Hematopoietic multipotent progenitor cell (in vitro differentiated cells): Measurements from ENCODE around the gene TDRKH. TPM values are rescaled to one million over a fixed set of nuclear protein-coding genes. Genes with fewer than 3 reads are reported as not detected.
"Not testable (repeated sequence)": the region's sequence is repeated elsewhere in the genome, so short reads cannot be mapped to it uniquely, and the experiment has no call there.

Experiments used
- DNase-seq, 3 donors: peaks; one replicate each; pipeline ENCODE4 v3.0.0-alpha.2; 2011 to 2015; ENCODE audit warnings: low read depth in 2 of 3, low spot score in 2 of 3
- total RNA-seq: library from RNA; depleted of rRNA; stranded (reverse); fragments of >200 nt; gene quantifications from one replicate; pipeline ENCODE4 v1.2.3, GENCODE V29; 2012

Gene TDRKH
- total RNA-seq, 1 donor, result 3.5 TPM

DNA sequence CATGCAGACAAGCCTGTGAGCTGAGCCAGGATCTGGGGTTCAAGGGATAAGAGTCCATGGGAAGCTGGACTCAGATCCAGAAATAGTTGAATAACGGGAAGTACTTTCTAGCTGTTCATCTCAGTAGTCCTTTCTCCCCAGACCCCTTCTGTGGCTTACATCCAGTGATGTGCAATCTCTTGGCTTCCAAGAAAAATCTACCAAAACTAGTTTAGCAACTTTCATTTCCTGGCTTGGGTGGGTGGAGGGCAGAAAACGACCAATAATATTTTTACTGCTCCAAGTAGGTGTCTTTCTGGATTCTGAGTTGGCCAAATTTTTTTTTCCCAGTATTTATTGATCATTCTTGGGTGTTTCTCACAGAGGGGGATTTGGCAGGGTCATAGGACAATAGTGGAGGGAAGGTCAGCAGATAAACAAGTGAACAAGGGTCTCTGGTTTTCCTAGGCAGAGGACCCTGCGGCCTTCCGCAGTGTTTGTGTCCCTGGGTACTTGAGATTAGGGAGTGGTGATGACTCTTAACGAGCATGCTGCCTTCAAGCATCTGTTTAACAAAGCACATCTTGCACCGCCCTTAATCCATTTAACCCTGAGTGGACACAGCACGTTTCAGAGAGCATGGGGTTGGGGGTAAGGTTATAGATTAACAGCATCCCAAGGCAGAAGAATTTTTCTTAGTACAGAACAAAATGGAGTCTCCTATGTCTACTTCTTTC lies 21.8 kb downstream of the TDRKH start:
- not testable (repeated sequence) for DNase-seq

DNA sequence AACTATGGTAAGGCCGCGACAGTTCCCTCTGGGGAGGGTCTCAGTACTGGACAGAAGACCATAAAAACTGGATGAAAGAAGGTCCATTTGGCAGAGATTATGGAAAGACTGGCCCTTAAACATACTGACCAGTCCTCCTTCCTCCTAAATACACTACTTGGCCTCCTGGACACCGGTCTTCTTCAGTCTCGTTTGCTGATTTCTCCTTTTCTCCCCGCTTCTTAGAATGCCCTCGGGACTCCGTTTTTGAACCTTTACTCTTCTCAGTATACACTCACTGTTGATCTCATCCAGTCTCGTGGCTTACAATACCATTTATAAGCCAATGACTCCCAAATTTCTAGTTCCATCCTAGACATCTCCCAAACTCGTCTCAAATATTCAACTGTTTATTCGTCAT lies 26.3 kb downstream of the TDRKH start:
- DNase-seq, result peak in 1 of 3 donors; percentile 8

- peak; percentile 62 to 83 (median 78) for DNase-seq
Measured at GRCh38 chr1:151762941-151763921, 27.1 kb downstream of the TDRKH start, which contains the start of gene MRPL9. Gene MRPL9 (minus strand): TSS chr1:151763496. CDS start chr1:151763479, 17 bp downstream.

- DNase-seq, result no peak
Measured at GRCh38 chr1:151760597-151761385, 29.5 kb downstream of the TDRKH start.

- DNase-seq, result no peak
Measured at GRCh38 chr1:151759241-151759640, 31.1 kb downstream of the TDRKH start.

DNA sequence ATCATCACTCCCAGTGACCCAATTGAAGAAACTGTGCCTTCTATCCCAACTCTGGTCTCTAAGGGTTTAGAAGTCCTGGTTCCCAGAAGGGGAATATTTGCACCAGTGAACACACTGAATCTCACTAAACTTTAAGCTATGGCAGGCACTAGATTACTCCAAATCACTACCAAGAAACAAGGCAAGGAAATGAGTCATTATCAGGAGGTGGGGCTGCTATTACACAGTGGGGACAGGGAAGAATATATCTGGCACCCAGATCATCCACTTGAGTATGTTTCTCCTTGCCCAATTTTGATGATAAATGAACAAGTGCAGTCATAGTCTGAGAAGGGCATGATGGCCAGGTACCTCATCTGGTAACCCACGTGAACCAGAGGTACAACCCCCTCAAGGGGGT lies 34.0 kb downstream of the TDRKH start:
- DNase-seq, result no peak

DNA sequence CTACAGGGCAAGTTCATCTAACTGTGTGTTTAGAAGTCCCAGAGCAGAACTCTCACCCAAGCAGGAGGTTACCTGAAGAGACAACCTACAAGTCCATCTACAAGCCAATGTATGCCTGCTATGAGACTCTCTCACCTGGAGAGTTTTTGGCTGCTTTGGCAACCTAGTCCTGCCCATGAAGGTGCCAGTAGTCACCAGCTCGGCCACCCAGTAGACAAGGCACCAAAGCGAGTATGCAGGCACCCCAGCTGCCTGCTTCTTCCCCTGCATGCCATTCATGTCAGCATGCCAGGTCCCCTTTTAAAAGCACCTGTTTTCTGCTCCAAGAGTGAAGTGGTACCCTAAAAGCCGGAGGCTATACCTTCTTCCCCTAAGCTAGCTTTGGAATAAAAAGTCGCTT lies 48.8 kb downstream of the TDRKH start:
- no peak for DNase-seq

GRCh38 chr1:151739590-151740355 lies 50.5 kb downstream of the TDRKH start:
- no peak for DNase-seq

- DNase-seq, result no peak
Measured at GRCh38 chr1:151737479-151737878, 52.8 kb downstream of the TDRKH start.

- no peak for DNase-seq
Measured at GRCh38 chr1:151737026-151737425, 53.3 kb downstream of the TDRKH start.

DNA sequence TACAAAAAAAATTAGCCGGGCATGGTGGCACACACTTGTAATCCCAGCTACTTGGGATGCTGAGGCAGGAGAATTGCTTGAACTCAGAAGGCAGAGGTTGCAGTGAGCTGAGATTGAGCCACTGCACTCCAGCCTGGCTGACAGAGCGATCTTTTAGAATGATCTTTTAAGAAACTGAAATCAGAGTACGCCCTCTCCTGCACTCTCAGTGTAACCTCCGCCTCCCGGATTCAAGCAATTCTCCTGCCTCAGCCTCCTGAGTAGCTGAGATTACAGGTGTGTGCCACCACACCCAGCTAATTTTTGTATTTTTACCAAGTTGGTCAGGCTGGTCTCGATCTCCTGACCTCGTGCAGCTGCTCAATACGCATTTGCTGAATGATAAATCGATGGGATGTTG lies 56.3 kb downstream of the TDRKH start:
- DNase-seq, result not testable (repeated sequence)

GRCh38 chr1:151733126-151733525 lies 57.2 kb downstream of the TDRKH start:
- DNase-seq, result no peak

GRCh38 chr1:151729966-151730291 lies 60.4 kb downstream of the TDRKH start:
- no peak for DNase-seq

DNA sequence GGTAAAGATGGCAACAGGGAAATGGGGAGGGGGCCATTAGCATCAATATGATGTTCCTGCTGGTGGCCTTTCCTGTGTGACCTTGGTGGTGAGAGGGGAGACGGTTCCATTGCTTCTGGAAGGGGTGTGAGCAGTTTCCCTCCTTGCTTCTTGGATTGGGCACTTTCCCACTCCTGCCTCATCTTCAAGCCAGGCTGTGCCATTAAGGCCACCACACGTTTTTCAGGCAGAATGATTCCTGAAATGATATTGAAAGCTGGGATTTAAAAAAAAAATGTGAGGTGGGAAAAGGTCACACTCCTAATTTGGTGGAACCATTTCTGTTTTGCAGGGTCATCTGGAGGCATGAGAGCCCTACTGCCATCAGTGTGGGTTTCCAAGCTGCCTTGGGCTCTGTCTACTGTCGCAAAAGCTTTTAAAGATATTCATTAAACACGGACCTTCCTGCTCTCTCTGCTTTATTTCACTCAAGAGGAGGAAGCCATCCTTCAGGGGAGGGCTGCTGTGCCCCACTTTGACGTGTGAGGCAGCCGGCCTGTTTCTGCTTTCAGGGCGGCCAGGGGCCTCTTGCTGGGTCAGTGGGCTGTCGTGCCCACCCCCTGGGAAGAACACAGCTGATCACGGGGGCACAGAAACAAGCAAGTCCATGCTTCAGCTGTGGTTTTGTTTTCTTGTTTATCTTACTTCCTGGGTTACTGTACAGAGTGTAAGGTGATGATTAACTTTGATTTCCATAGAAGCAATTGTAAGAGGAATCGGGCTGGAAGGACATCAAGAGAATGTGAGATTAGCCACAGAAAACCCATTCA lies 60.9 kb downstream of the TDRKH start:
- no peak for DNase-seq

GRCh38 chr1:151728151-151729054 lies 61.9 kb downstream of the TDRKH start:
- no peak for DNase-seq

DNA sequence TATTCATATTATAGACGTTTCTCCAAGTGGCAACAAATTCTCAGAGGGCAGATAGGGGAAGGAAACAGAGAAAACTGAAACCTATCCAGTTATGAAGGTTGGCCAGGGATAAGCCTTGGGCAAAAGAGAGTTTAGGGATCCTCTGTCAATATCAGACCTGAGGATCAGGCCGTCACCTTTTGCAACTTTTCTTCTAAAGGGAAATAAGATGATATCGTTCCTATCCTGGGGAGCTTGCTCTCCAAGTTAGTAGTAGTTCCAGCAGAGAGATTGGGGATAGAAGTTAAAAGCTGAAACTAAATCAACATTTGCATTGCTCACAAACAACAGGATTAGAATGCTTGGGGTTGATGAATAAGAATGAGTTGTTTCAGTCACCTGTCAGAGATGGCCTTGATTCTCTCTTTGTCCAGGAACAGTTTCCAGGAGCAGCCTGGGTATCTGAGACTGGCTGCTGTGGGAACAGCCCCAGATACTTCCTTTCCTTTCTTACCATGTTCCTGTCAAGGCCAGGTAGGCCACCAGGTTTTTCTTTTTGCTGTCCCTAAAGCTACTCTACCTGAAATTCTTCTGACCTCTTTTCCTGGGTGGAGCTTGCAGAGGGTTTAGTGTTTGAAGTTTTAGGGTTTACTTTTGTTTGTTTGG lies 66.5 kb downstream of the TDRKH start:
- DNase-seq, result no peak
